NCI-H187 treated with DMSO at 0.1 percent for 48 hours (cell line): ENCODE data around the gene ZNF79.
"Not testable (repeated sequence)": the region's sequence is repeated elsewhere in the genome, so short reads cannot be mapped to it uniquely, and the experiment has no call there.

Experiments
- DNase-seq: peaks from one replicate; lab custom pipeline; 2025; lab: John Stamatoyannopoulos, UW

The ZNF79 gene

GRCh38 chr9:127455324-127455992 lies 31.3 kb downstream of the ZNF79 start:
- no peak for DNase-seq

GRCh38 chr9:127457191-127457878 lies 33.2 kb downstream of the ZNF79 start:
- DNase-seq = no peak

GRCh38 chr9:127458921-127459320 lies 34.7 kb downstream of the ZNF79 start:
- no peak for DNase-seq

- no peak for DNase-seq
Measured at GRCh38 chr9:127463382-127463781, 39.2 kb downstream of the ZNF79 start.

GRCh38 chr9:127463911-127464310 lies 39.7 kb downstream of the ZNF79 start:
- DNase-seq = no peak

- not testable (repeated sequence) for DNase-seq
Measured at GRCh38 chr9:127466407-127466917, 42.3 kb downstream of the ZNF79 start.

- DNase-seq = no peak
Measured at GRCh38 chr9:127467621-127468020, 43.4 kb downstream of the ZNF79 start.

GRCh38 chr9:127470662-127471061 lies 46.5 kb downstream of the ZNF79 start:
- DNase-seq = no peak

- DNase-seq = no peak
Measured at GRCh38 chr9:127473501-127473900, 49.3 kb downstream of the ZNF79 start.

- DNase-seq = no peak
Measured at GRCh38 chr9:127473932-127474331, 49.8 kb downstream of the ZNF79 start.

GRCh38 chr9:127474592-127474991 lies 50.4 kb downstream of the ZNF79 start:
- DNase-seq = no peak

GRCh38 chr9:127479507-127480081 lies 55.4 kb downstream of the ZNF79 start:
- no peak for DNase-seq

GRCh38 chr9:127482662-127483061 lies 58.5 kb downstream of the ZNF79 start:
- DNase-seq = no peak

- DNase-seq = no peak
Measured at GRCh38 chr9:127485995-127486394, 61.8 kb downstream of the ZNF79 start.

- DNase-seq = no peak
Measured at GRCh38 chr9:127488946-127489345, 64.8 kb downstream of the ZNF79 start.

- DNase-seq = no peak
Measured at GRCh38 chr9:127489471-127490115, 65.4 kb downstream of the ZNF79 start.

GRCh38 chr9:127490535-127491230 lies 66.5 kb downstream of the ZNF79 start:
- no peak for DNase-seq

GRCh38 chr9:127491516-127491915 lies 67.3 kb downstream of the ZNF79 start:
- DNase-seq = no peak

GRCh38 chr9:127492616-127493015 lies 68.4 kb downstream of the ZNF79 start:
- DNase-seq = no peak

GRCh38 chr9:127493592-127494303 lies 69.6 kb downstream of the ZNF79 start:
- no peak for DNase-seq

GRCh38 chr9:127494304-127494702 lies 70.1 kb downstream of the ZNF79 start:
- no peak for DNase-seq
